ENCODE measurements around the gene NOA1. TPM values are rescaled to one million over a fixed set of nuclear protein-coding genes. Genes with fewer than 3 reads are reported as not detected.

The NOA1 gene
- polyA plus RNA-seq, 2 of the 4 experiments (the other 2 are of a cell fraction): 11.3 to 15.0 TPM

DNA sequence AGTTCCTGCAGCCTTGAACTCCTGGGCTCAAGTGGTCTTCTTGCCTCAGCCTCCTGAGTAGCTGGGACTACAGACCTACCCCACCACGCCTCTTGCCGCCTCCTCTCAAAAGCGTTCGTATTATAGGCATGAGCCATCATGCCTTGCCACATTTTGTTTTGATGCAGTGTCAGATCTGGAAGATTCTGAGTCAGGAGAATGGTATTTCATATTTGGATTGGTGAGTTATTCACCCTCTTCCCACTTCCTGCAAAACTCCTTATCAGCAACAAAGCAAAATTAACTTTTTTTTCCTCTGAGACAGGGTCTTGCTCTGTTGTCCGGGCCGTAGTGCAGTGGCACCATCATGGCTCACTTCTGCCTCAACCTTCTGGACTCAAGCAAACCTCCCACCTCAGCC lies 40.1 kb downstream of the NOA1 start:
- H3K9me3 ChIP-seq: no peaks in the 10 kb centered on the region
- H3K4me3 ChIP-seq: no peak overlapping the region
- DNase-seq (ENCODE audit: low read depth in 1 of 2, low spot score in 1 of 2): peak in 1 of 2 experiments; percentile 29
- peak; percentile 43 to 48; a peak in 2 of 6 replicates for ATAC-seq
- FAIRE-seq: no peak
- whole genome bisulfite sequencing (ENCODE audit: missing lambda C conversion rate): 40% methylated on average over 6 of the region's 6 CpGs
- no peak overlapping the region for H3K4me2 ChIP-seq
- CTCF ChIA-PET: interaction anchor here (1.0 kb wide), 1 partner anchor 15 kb away, joined by 3 read pairs; no protein-coding TSS in a partner anchor
- POLR2A ChIA-PET: no interaction called here
- TF ChIP-seq NR3C1 (IDR thresholded peaks at IDR 0.05) (no peak), CHD2 (IDR thresholded peaks at IDR 0.05; ENCODE audit: low read length, partially characterized antibody) (no peak), RARB (CRISPR knock-in tag; IDR thresholded peaks at IDR 0.05) (no peak), HDAC2 (IDR thresholded peaks at IDR 0.05) (no peak), FOSL2 (IDR thresholded peaks at IDR 0.05) (no peak), FOSL2 (CRISPR knock-in tag; IDR thresholded peaks at IDR 0.05) (no peak)
- no peak overlapping the region for H3K27ac ChIP-seq
- peaks cover 7% of the 10 kb centered on the region; the same call in 1 of the 3 replicates for H3K4me1 ChIP-seq

DNA sequence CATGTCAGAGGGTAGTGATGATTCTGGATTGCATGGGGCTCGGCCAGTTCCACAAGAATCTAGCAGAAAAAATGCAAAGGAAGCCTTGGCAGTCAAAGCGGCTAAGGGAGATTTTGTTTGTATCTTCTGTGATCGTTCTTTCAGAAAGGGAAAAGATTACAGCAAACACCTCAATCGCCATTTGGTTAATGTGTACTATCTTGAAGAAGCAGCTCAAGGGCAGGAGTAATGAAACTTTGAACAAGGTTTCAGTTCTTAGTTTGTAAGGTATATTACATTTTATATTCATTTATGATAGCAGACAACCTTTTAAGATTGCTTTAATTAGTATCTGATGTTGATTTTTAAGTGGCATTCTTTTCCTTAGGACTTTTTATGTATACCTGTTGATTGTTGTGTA lies 45.5 kb downstream of the NOA1 start:
- no peaks in the 10 kb centered on the region for H3K9me3 ChIP-seq
- no peak for ATAC-seq
- TF ChIP-seq NR3C1 (IDR thresholded peaks at IDR 0.05) (no peak), TP53 (CRISPR knock-in tag; IDR thresholded peaks at IDR 0.05) (no peak)
- H3K4me1 ChIP-seq: peaks cover 1% of the 10 kb centered on the region; the same call in 1 of the 3 replicates
- ChIA-PET POLR2A (no interaction called here), CTCF (no interaction called here)
- H3K4me2 ChIP-seq: no peak overlapping the region
- H3K4me3 ChIP-seq: no peak overlapping the region
- WGBS (ENCODE audit: missing lambda C conversion rate): 85% methylated on average over 4 of the region's 4 CpGs
- H3K27ac ChIP-seq: no peak overlapping the region
- no peak for DNase-seq (ENCODE audit: low read depth in 1 of 2, low spot score in 1 of 2)
- FAIRE-seq: no peak

DNA sequence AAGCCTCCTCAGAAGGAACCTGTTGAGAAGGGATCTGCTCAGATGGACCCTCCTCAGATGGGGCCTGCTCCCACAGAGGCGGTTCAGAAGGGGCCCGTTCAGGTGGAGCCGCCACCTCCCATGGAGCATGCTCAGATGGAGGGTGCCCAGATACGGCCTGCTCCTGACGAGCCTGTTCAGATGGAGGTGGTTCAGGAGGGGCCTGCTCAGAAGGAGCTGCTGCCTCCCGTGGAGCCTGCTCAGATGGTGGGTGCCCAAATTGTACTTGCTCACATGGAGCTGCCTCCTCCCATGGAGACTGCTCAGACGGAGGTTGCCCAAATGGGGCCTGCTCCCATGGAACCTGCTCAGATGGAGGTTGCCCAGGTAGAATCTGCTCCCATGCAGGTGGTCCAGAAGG lies 46.8 kb downstream of the NOA1 start:
- Histone ChIP-seq H3K4me3 (no peak overlapping the region), H3K4me2 (no peak overlapping the region), H3K27ac (no peak overlapping the region), H3K9me3 (no peaks in the 10 kb centered on the region), H3K4me1 (no peaks in the 10 kb centered on the region)
- ChIA-PET CTCF (no interaction called here), POLR2A (no interaction called here)
- DNase-seq (ENCODE audit: low read depth in 1 of 2, low spot score in 1 of 2): no peak
- FAIRE-seq: no peak
- 91% methylated on average over 5 of the region's 7 CpGs for WGBS (ENCODE audit: missing lambda C conversion rate)
- ATAC-seq: no peak
- TF ChIP-seq, protein P1, sequence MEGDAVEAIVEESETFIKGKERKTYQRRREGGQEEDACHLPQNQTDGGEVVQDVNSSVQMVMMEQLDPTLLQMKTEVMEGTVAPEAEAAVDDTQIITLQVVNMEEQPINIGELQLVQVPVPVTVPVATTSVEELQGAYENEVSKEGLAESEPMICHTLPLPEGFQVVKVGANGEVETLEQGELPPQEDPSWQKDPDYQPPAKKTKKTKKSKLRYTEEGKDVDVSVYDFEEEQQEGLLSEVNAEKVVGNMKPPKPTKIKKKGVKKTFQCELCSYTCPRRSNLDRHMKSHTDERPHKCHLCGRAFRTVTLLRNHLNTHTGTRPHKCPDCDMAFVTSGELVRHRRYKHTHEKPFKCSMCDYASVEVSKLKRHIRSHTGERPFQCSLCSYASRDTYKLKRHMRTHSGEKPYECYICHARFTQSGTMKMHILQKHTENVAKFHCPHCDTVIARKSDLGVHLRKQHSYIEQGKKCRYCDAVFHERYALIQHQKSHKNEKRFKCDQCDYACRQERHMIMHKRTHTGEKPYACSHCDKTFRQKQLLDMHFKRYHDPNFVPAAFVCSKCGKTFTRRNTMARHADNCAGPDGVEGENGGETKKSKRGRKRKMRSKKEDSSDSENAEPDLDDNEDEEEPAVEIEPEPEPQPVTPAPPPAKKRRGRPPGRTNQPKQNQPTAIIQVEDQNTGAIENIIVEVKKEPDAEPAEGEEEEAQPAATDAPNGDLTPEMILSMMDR (IDR thresholded peaks at IDR 0.05): no peak
- TF ChIP-seq ZC3H11A (IDR thresholded peaks at IDR 0.05): no peak
- TF ChIP-seq ZFP36 (IDR thresholded peaks at IDR 0.05; ENCODE audit: borderline replicate concordance, partially characterized antibody): no peak
- no peak for TF ChIP-seq RFX5 (IDR thresholded peaks at IDR 0.05)
- no peak for TF ChIP-seq TFCP2L1 (CRISPR knock-in tag; IDR thresholded peaks at IDR 0.05)
- TF ChIP-seq PHF8 (IDR thresholded peaks at IDR 0.05; ENCODE audit: borderline replicate concordance, low read depth): no peak
- no peak for TF ChIP-seq ZNF302 (CRISPR knock-in tag; IDR thresholded peaks at IDR 0.05)
- TF ChIP-seq, protein P2, sequence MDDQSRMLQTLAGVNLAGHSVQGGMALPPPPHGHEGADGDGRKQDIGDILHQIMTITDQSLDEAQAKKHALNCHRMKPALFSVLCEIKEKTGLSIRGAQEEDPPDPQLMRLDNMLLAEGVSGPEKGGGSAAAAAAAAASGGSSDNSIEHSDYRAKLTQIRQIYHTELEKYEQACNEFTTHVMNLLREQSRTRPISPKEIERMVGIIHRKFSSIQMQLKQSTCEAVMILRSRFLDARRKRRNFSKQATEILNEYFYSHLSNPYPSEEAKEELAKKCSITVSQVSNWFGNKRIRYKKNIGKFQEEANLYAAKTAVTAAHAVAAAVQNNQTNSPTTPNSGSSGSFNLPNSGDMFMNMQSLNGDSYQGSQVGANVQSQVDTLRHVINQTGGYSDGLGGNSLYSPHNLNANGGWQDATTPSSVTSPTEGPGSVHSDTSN (IDR thresholded peaks at IDR 0.05): no peak
- no peak for TF ChIP-seq CBX8 (IDR thresholded peaks at IDR 0.05)
- TF ChIP-seq MYC (IDR thresholded peaks at IDR 0.05; ENCODE audit: borderline replicate concordance, low read length): no peak
- no peak for TF ChIP-seq CEBPB (IDR thresholded peaks at IDR 0.05)
- no peak for TF ChIP-seq ZSCAN20 (CRISPR knock-in tag; IDR thresholded peaks at IDR 0.05)
- no peak for TF ChIP-seq BHLHE40 (IDR thresholded peaks at IDR 0.05; ENCODE audit: low read depth, low read length)
- TF ChIP-seq KDM1A (IDR thresholded peaks at IDR 0.05; ENCODE audit: low read depth): no peak
- TF ChIP-seq FOSB (CRISPR knock-in tag; IDR thresholded peaks at IDR 0.05): no peak
- TF ChIP-seq KDM5A (IDR thresholded peaks at IDR 0.05): no peak
- TF ChIP-seq NR3C1 (IDR thresholded peaks at IDR 0.05): no peak
- TF ChIP-seq HOXB13 (CRISPR knock-in tag; IDR thresholded peaks at IDR 0.05; ENCODE audit: low read depth): no peak
- TF ChIP-seq SMC3 (IDR thresholded peaks at IDR 0.05): no peak
- TF ChIP-seq RAD21 (conservative IDR thresholded peaks at IDR 0.05 in 1 of 2, IDR thresholded peaks at IDR 0.05 in 1 of 2): no peak
